Nephron (organoid): ENCODE measurements around the gene OPRL1.
A peak's percentile ranks its signal among the peaks of the same experiment; 100 is the strongest.

Experiments used
- H3K27ac Mint-ChIP-seq, 3 experiments: 2 replicates each; pipeline ENCODE4 v1.8.0; 2020; ENCODE audit warnings: mixed read lengths in 3 of 3, mild to moderate bottlenecking in 2 of 3, moderate library complexity in 1 of 3
- H3K27me3 Mint-ChIP-seq: 2 replicates; pipeline ENCODE4 v1.8.0; 2021; ENCODE audit warnings: low read depth, mild to moderate bottlenecking, moderate library complexity, mixed read lengths
- H3K36me3 Mint-ChIP-seq: 2 replicates; pipeline ENCODE4 v1.8.0; 2020; ENCODE audit warnings: low read depth, mixed read lengths
- H3K4me1 Mint-ChIP-seq: 2 replicates; pipeline ENCODE4 v1.8.0; 2020; ENCODE audit warnings: mixed read lengths
- H3K4me3 Mint-ChIP-seq, 3 experiments: 2 replicates each; pipeline ENCODE4 v1.8.0; 2020; ENCODE audit warnings: mild to moderate bottlenecking in 3 of 3, mixed read lengths in 3 of 3, moderate library complexity in 2 of 3
- H3K9me3 Mint-ChIP-seq: 2 replicates; pipeline ENCODE4 v1.8.0; 2020; ENCODE audit warnings: mixed read lengths
- CTCF ChIP-seq, 3 experiments: fragments of 200-600 bp; sonication (generic); IDR thresholded peaks; one replicate each; pipeline ENCODE4 v1.5.0; 2021; ENCODE audit warnings: antibody characterized with exemption in 3 of 3; ENCODE audit not compliant: unreplicated experiment in 3 of 3

Gene OPRL1

GRCh38 chr20:64053841-64054661 lies 25.8 kb upstream of the OPRL1 start:
- TF ChIP-seq CTCF (IDR thresholded peaks at IDR 0.05; ENCODE audit: unreplicated experiment in 3 of 3) = peak in 1 of 3 experiments; percentile 18
- Mint-ChIP-seq H3K4me1 (peaks cover 11% of the 10 kb centered on the region), H3K27me3 (peaks cover 32% of the 10 kb centered on the region), H3K36me3 (no peaks in the 10 kb centered on the region), H3K9me3 (no peaks in the 10 kb centered on the region), H3K27ac (peak overlapping the region; percentile 56 to 66 (median 62)), H3K4me3 (peak overlapping the region; percentile 34 to 50 (median 36))

GRCh38 chr20:64055396-64055892 lies 24.4 kb upstream of the OPRL1 start:
- H3K4me3 Mint-ChIP-seq = peak overlapping the region in 2 of 3 experiments; percentile 30 to 36
- peak overlapping the region in 2 of 3 experiments; percentile 38 to 63 for H3K27ac Mint-ChIP-seq
- H3K36me3 Mint-ChIP-seq = no peaks in the 10 kb centered on the region
- H3K9me3 Mint-ChIP-seq = no peaks in the 10 kb centered on the region
- H3K4me1 Mint-ChIP-seq = peaks cover 11% of the 10 kb centered on the region
- peaks cover 28% of the 10 kb centered on the region for H3K27me3 Mint-ChIP-seq
- no peak for TF ChIP-seq CTCF (IDR thresholded peaks at IDR 0.05; ENCODE audit: unreplicated experiment in 3 of 3)

- Mint-ChIP-seq H3K4me3 (no peak overlapping the region), H3K27me3 (peaks cover 22% of the 10 kb centered on the region), H3K9me3 (no peaks in the 10 kb centered on the region), H3K4me1 (peaks cover 11% of the 10 kb centered on the region), H3K27ac (no peak overlapping the region), H3K36me3 (no peaks in the 10 kb centered on the region)
- TF ChIP-seq CTCF (IDR thresholded peaks at IDR 0.05; ENCODE audit: unreplicated experiment in 3 of 3) = no peak
Measured at GRCh38 chr20:64055893-64056638, 23.8 kb upstream of the OPRL1 start.

- Mint-ChIP-seq H3K4me3 (no peak overlapping the region), H3K4me1 (peaks cover 11% of the 10 kb centered on the region), H3K27ac (no peak overlapping the region), H3K9me3 (no peaks in the 10 kb centered on the region), H3K27me3 (peaks cover 17% of the 10 kb centered on the region), H3K36me3 (no peaks in the 10 kb centered on the region)
- no peak for TF ChIP-seq CTCF (IDR thresholded peaks at IDR 0.05; ENCODE audit: unreplicated experiment in 3 of 3)
Measured at GRCh38 chr20:64056639-64056888, 23.3 kb upstream of the OPRL1 start.

- no peak for TF ChIP-seq CTCF (IDR thresholded peaks at IDR 0.05; ENCODE audit: unreplicated experiment in 3 of 3)
- H3K36me3 Mint-ChIP-seq = no peaks in the 10 kb centered on the region
- H3K27ac Mint-ChIP-seq = no peak overlapping the region
- peaks cover 11% of the 10 kb centered on the region for H3K4me1 Mint-ChIP-seq
- H3K27me3 Mint-ChIP-seq = peaks cover 12% of the 10 kb centered on the region
- no peak overlapping the region for H3K4me3 Mint-ChIP-seq
- no peaks in the 10 kb centered on the region for H3K9me3 Mint-ChIP-seq
Measured at GRCh38 chr20:64056889-64057627, 22.8 kb upstream of the OPRL1 start.
